Activated CD4-positive, alpha-beta T cell treated with anti-CD3 and anti-CD28 coated beads, Interleukin-2, Interleukin-4, amounts not matched to agents 100 ng/mL and 50 ng/mL, durations not matched to agents 16 hours and 8 hours (primary cell): Measurements from ENCODE around the gene SIGLEC11.
"Not testable (repeated sequence)": the region's sequence is repeated elsewhere in the genome, so short reads cannot be mapped to it uniquely, and the experiment has no call there.

Experiments
- DNase-seq: peaks from one replicate; pipeline ENCODE4 v3.0.0-alpha.2; 2020; ENCODE audit warnings: low spot score

Gene SIGLEC11

DNA sequence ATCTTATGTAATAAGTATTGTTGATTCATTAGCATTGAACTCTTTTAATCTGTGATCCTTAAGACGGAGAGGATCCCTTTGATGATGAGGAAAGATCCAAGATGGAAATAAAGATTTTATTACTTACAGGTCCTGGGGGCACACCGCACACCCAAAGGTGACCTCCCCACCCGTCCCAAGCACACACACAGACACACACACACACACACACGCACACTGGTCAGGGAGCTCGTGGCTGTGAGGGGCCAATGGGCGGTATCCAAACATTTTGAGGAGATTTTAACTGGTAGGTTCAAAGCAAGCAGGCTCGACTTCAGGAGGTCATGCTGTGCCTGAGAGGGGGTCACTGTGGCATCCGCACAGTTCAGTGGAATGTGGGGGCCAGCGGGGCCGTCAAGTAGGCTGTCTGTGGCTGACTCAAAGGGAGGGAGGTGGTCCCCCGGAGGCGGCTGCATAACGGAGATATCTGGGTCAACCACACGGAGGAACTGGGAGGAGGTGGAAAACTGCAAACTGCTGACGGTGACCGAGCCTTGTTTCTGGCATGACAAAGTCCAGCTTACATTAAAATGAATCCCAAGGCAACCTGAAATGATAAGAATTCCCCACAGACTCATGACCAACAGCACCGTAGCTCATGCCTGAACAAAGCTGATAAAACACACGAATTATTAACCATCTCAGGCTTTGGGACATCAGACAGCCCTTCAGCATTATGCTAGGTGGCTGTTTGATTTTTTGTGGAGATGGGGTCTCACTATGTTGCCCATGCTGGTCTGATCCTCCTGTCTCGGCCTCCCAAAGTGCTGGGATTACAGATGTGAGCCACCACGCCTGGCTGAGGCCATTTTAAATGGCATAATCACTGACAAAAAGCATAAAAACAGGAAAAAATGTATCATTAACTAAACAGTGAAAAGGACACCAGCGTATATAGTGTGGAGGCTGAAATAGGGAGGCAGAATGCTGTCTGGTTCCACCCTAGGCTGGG lies 20.9 kb upstream of the SIGLEC11 start:
- no peak for DNase-seq

DNA sequence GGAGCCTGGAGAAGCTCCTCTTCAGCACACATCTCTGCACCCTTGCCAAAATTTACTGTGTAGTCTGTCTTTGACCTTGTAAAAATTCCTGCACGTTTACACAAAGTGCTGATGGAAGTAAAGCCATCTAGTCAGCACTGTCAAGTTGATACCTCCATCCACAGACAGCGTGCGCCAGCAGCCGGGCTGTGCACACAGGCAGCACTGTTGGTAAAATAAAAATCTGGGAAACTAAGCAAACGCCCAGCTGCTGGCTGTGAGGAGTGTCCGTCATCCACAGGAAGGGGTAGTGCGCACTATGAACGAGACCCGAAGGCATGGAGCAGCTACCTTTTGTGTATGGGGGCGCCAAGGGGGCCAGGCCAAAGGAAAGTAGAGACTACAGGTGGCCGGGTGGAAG lies 17.4 kb upstream of the SIGLEC11 start:
- no peak for DNase-seq

DNA sequence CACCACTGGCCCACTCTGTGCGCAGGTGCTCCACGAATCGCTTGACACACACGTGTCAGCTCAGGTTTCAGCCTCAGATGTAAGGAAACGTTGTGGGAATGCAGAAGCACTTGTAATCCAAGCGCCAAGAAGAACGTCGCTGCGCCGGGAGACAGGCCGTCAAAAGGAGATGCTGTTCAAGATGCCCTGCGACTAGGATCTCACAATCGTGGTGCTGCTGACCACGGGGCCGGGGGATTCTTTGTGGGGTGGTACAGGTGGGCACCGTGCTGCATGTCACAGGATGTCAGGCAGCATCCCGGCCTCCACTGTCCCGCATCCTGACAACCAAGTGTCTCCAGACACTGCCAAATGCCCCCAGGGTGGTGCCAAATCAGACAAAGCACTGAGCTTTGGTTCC lies 16.9 kb upstream of the SIGLEC11 start:
- no peak for DNase-seq

DNA sequence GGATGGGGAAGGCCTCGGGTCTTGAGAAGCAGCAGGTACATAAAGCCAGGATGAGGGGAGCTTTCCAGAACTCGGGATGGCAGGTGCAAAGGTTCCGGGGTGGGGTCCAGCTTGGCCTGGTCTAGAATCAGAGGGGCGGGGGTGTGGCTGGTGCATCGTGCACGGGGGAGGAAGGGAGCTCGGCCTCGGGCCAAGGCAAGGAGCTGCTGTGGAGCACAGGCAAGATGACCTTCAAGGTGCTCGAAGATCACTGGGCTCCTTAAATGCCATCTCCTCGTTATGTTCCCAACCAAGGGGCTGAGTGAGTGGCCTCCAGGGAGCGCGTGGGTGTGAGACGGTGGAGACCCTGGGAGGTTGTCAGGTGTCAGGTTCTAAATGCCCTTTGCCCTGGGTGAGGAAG lies 16.1 kb upstream of the SIGLEC11 start:
- DNase-seq = no peak

DNA sequence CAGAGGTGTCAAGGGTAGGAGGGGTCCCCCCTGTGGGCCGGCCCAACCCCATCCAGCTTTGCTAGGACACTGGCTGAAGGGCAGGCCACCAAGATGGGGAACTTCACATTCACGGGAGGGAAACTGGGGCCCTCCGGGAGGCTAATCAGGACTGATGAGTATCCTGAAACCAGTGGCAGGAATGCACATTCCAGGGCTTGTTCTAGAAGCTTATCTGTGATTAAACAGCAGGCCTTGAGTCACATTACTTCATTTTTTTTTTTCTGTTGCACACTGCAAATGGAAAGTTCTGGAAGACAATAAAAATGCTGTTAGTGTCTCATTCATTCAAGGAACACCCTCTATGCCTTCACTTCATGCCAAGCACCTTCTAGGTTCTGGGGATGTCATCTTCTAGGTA lies 15.5 kb upstream of the SIGLEC11 start:
- DNase-seq = no peak

DNA sequence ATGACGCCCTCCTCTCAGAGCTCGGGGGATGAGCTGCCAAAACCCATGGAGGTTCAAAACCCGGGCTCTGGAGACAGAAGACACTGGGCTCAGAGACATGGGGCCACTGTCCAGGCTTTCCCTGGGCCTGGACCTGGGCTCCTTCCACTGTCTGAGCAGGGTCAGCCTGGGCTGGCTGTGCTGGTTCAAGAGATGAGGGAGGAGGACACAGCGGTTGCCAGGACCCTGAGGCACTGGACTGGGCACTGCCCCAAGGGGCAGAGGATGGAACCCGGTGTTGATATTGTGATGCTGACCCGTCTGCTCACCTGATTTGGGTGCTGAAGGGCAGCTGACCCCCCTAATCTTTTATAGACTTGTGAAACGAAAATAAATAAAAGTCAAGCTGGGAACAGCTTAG lies 14.1 kb upstream of the SIGLEC11 start:
- no peak for DNase-seq

DNA sequence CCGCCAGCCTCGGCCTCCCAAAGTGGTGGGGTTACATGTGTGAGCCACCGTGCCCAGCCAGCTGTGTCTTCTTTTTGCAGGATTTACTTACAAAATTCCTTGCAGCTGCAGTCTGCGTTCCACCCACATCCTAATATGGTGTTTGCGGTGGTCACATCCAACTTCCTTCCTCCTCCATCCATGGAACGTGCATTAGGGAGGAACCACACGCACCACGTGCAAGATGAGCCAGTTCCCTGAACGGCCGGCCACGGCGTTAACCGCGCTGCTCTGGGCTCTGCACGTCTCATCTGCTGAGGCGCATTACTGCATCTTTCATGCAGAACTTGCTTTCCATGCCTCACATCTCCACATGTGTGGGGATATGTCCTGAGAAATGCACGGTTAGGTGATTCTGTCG lies 13.0 kb upstream of the SIGLEC11 start:
- no peak for DNase-seq

DNA sequence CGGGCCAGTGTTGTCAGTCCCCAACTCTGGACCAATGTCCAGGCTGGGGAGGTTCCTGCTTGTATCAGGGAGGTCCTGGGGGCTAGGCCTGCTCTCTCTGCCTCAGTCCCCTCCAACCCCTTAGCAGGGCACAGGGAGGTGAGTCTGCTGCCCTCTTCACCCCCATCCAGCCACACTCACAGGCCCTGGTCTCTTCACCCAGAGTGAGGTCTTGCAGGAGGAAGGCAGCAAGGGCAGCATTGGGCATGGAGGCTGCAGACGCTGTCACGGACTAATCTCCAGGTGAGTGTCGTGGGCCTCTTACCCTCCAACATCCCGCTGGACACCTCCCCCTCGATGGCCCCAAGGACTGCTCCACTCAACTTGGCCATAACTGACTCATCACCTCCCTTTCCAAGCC lies 11.9 kb upstream of the SIGLEC11 start:
- no peak for DNase-seq

DNA sequence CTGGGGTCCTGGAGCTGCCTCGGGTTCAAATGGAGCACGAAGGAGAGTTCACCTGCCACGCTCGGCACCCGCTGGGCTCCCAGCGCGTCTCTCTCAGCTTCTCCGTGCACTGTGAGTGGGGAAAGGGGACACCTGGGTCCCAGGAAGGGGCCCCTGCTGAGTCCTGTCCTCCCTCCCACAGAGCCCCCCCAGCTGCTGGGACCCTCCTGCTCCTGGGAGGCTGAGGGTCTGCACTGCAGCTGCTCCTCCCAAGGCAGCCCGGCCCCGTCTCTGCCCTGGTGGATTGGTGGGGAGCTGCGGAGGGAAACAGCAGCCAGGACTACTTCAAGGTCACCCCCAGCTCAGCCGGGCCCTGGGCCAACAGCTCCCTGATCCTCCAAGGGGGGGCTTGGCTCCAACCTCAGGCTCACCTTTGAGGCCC lies 11.0 kb upstream of the SIGLEC11 start:
- no peak for DNase-seq

DNA sequence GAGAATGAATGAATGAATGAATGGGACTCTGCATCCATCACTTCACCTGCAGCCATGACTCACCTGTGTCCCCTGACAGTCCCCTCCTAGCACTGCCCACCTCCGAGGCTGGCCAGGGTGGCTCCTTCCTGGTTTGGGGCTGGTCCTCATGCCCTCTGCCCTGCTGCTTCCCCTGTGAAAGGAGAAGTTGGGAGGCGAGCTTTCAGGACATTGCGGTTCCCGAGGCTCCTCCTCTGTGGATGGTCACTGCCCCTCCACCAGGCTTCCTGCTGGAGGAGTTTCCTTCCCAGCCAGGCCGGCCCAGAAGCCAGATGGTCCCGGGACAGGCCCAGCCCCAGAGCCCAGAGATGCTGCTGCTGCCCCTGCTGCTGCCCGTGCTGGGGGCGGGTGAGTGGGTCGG lies 8.4 kb upstream of the SIGLEC11 start:
- not testable (repeated sequence) for DNase-seq

DNA sequence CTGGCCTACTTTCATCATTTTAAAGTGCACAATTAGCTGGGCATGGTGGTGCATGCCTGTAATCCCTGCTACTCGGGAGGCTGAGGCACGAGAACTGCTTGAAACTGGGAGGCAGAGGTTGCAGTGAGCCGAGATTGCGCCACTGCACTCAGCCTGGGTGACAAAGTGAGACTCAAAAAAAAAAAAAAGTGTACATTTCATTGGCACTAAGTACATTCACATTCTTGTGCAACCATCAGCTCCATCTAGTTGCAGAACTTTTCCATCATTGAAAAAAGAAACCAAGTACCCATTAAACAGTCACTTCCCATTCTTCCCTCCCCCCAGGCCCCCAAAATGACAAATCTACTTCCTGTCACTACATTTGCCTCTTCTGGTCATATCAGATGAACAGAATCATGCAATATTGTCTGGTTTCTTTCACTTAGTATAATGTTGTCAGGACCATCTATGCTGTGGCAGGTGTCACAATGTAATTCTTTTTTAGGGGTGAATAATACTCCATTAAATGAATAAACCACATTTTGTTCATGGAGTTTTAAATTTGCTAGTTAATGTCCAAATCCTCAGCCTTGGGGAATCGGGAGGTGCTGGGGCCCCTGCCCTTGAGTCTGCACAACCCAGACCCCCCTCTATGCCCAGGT lies 7.4 kb upstream of the SIGLEC11 start:
- DNase-seq = no peak

DNA sequence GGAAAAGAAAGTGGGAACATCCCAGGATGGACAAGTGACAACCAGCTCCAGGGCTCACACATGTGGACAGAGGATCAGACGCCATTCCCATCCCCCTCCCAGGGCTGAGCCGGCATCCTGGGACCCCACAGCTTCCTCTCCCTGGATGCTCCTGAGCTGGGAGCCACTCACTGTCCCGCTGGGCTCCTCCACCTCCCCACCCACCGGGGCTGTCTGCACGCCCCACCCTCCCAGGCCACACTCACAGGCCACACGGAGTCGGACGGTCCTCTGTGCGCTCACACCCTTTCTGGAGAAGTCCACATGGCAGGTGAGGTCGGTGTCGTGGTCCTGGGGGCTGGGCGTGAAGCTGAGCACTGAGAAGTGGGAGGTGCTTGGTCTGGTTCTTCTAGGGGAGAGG lies 1.1 kb downstream of the SIGLEC11 start:
- not testable (repeated sequence) for DNase-seq

DNA sequence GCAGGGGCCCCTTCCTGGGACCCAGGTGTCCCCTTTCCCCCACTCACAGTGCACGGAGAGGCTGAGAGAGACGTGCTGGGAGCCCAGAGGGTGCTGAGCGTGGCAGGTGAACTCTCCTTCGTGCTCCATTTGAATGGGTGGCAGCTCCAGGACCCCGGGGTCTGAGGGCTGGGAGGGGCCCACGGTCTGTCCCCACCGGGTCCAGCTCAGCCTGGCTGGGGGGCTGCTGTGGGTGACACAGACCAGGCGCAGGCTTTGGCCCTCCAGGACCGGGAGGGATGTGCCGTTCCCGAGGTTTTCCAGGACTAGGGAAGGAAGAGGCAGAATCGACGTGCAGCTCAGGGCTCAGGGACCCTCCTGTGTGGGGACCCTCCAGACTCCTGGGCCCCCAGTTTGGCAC lies 2.4 kb downstream of the SIGLEC11 start:
- not testable (repeated sequence) for DNase-seq

DNA sequence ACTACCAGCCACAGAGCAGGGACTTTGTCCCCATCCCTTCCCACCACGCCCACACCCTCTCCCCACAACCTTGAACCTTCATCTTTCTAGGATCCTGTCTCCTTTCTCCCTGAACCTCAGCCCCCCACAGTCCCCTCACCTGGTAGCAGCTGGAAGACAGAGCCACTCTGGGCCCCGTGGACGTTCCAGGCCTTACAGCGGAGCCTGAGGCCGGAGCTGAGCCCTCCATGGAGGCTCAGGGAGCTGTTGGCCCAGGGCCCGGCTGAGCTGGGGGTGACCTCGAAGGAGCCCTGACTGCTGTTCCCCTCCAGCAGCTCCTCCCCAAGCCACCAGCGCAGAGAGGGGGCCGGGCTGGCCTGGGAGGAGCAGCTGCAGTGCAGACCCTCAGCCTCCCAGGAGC lies 2.8 kb downstream of the SIGLEC11 start:
- DNase-seq = not testable (repeated sequence)

DNA sequence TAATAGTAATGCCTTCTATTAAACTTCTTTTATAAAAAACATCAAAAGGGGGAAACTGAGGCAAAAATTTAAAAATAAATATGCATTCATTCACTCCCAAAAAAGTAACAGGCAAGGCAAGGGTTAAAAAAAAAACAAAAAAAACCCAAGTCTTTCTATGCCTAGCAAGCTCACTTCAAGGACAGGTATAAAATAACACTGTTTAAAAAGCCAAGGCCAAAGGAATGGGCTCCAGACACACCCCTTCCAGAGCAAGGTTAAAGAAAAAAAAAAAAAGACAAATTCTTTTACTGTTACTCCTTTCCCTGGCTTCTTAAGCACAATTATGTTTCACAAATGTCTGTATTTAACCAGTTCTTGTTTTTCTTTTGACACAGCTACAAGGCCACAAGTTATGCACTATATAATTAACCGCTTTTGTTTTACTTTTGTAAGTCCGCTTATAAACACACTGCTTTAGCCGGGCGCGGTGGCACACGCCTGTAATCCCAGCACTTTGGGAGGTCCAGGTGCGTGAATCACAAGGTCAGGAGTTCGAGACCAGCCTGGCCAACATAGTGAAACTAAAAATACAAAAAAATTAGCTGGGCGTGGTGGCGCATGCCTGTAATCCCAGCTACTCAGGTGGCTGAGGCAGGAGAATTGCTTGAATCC lies 3.6 kb downstream of the SIGLEC11 start:
- DNase-seq = no peak

DNA sequence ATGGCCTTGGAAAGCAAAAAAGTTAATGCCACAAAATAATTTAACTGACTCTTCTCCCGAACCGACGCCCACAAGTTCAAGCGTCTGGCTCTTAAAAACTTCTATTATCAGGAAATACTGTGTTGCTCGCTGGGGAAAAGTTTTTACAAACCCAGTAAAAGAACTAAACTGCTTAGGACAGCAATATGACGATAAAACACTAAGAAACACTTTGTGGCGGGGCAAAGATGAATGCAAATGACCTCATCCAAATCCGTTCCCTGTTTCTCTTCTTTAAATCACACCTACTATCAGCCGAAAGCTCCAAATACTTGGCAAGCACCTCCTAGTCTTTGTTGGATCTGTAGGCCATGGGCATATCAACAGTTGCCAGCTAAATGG lies 4.9 kb downstream of the SIGLEC11 start:
- DNase-seq = no peak

DNA sequence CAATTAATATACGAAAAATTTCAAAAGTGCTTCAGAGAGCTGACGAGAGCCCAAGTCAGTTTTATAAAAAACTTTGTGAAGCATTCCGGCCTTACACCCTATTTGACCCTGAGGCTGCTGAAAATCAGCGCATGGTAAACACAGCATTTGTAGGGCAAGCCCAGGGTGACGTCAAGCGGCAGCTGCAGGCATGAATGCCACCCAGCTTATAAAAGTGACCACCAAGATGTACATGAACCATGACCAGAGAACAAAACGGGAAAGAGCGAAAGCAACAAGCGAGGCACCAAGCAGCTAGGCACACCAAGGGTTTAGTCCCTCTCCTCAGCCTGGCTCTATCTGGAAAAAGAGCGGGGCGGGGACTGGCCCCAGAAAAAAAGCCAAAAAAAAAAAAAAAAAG lies 6.0 kb downstream of the SIGLEC11 start:
- no peak for DNase-seq

DNA sequence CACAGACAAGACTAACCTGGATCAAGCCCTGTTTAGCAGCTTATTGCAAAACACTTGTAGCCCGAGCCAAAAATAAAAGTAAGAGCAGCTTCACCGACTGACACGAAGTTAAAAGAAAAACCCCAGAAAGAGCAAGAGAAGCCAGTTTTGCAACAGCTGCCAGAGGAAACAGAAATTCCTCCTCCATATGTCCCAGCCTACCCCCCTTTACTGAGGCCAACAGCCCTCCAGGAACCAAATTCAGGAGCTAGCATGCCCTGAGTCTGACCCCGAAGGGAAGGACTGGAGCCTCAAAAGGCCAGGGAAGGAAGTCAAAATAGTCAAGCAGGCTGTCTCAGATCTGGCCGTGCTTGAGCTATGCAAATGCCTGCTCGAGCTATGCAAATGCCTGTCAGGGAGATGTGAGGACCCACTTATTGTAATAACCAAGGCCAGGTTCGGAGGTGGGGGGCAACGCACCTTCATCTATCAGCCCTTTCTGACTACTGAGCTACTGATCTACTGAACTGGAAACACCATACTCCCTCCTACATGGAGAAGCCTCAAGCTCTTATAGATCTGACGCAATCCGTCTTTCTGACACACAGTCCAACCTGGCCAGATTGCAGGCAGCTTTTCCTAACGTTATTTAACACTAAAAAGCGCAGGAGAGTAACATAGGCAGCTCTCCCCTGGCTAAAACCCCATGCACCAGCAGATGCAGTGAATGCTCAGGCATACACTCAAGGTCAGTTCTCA lies 6.7 kb downstream of the SIGLEC11 start:
- DNase-seq = no peak

DNA sequence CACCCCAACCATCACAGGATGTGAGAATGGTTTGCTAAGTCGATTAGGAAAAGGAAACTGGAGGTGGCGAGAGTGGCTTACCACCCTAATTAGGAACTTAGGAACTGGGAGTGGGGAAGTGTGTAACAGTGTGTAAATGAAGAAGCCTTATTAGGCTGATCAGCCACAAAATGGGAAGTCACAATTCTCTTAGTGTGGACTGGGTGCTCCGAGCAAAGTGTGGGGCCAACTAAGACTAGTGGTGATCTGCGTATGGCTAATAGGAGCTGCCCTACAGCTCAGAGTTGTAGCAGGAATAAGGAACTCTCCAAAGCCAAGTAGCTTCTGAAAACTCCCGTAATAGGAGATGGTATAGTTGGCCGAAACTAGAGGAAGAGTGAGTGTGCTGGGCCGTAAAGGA lies 7.6 kb downstream of the SIGLEC11 start:
- no peak for DNase-seq

DNA sequence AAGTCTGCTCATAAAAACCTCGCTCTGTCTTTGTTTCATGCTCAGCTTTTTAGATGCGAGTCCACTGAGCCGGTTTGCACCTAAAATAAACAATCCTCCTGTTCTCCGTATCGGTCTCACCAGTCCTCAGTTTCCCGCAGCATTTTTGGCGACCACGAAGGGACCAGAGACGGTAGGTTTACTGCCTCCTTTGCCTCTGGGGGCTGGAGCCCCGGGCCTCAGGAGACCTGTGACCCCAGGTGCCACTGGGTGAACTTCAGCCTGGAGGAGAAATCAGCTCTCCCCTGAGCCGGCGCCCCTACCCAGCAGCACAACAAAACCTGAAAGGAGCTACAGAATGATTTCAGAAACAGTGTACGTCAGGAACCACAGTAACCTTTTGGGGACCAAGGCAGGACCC lies 8.1 kb downstream of the SIGLEC11 start:
- DNase-seq = no peak

DNA sequence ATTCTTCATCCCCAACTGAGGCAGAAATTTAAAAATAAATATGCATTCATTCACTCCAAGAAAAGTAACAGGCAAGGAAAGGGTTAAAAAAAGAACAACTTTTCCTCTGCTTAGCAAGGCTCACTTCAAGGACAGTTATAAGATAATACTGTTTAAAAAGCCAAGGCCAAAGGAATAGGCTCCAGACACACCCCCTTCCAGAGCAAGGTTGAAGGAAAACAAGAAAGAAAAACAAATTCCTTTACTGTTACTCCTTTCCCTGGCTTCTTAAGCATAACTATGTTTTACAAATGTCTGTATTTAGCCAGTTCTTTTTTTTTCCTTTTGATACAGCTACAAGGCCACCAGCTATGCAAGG lies 8.5 kb downstream of the SIGLEC11 start:
- DNase-seq = no peak

DNA sequence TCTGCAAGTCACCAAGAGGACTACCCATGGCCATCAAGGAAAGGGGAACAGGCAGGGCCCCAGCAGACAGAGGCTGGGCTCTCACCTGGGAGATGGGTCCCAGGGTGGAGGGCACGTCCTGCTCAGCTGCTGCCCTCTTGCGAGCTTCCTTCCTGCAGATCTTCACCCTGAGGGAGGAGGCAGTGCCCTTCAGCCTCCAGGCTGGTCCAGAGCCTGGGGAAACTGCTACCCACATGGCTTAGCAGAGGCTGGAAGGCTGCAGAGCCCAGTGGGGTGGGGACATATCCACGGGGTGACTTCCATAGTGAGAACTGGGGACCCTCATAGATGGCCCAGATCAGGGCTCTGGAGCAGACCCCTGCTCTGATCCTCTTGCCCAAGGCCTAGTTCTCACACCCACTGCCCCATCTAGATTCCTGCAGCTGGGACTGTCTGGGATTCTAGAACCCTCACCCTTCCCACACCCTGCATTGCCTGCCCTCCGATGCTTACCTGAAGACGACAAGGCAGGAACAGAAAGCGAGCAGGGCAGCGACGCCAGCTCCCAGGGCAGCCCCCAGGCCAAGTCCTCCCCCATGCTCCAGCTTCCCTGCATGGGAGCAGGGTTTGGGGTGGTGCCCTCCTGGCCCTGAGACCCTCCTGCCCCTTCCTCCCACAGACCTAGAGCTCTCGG lies 9.0 kb downstream of the SIGLEC11 start:
- no peak for DNase-seq
